Liver (tissue), 9 donors: ENCODE data around the gene MUS81. TPM values are rescaled to one million over a fixed set of nuclear protein-coding genes. Genes with fewer than 3 reads are reported as not detected.
A peak's percentile ranks its signal among the peaks of the same experiment; 100 is the strongest.

ENCODE experiments used
- DNase-seq: peaks from one replicate; pipeline ENCODE4 v3.0.0-alpha.2; 2017; ENCODE audit warnings: low spot score
- H3K27ac ChIP-seq, 2 donors: one replicate each; pipeline ENCODE4 v1.7.0; 2013; ENCODE audit warnings: inconsistent platforms in 2 of 2, low read length in 2 of 2, control low read depth in 1 of 2, low read depth in 1 of 2, mild to moderate bottlenecking in 1 of 2
- H3K27me3 ChIP-seq, 4 donors: one replicate each; pipeline versions ENCODE4 v1.6.1 to v1.7.0; 2013; ENCODE audit warnings: low read length in 3 of 4, inconsistent platforms in 1 of 4, mild to moderate bottlenecking in 1 of 4, moderate library complexity in 1 of 4; ENCODE audit not compliant: control insufficient read depth in 4 of 4, insufficient read depth in 4 of 4
- H3K36me3 ChIP-seq, 4 donors: one replicate each; pipeline versions ENCODE4 v1.6.1 to v1.7.0; 2013; ENCODE audit warnings: low read length in 3 of 4, mild to moderate bottlenecking in 3 of 4, low read depth in 1 of 4, moderate library complexity in 1 of 4; ENCODE audit not compliant: control insufficient read depth in 4 of 4, insufficient read depth in 3 of 4
- H3K4me1 ChIP-seq, 4 donors: one replicate each; pipeline versions ENCODE4 v1.6.1 to v1.7.0; 2013; ENCODE audit warnings: low read length in 3 of 4, mild to moderate bottlenecking in 3 of 4, moderate library complexity in 1 of 4; ENCODE audit not compliant: control insufficient read depth in 4 of 4, insufficient read depth in 4 of 4
- H3K4me3 ChIP-seq, 3 donors: one replicate each; pipeline versions ENCODE4 v1.6.1 to v1.7.0; 2013; ENCODE audit warnings: low read length in 3 of 3, control low read depth in 1 of 3, low read depth in 1 of 3, mild to moderate bottlenecking in 1 of 3
- H3K9ac ChIP-seq, 2 donors: one replicate each; pipeline ENCODE4 v1.7.0; 2013; ENCODE audit warnings: low read length in 2 of 2, mild to moderate bottlenecking in 2 of 2, moderate library complexity in 2 of 2, control low read depth in 1 of 2, low read depth in 1 of 2
- H3K9me3 ChIP-seq, 4 donors: one replicate each; pipeline versions ENCODE4 v1.6.1 to v1.7.0; 2013; ENCODE audit warnings: low read length in 3 of 4; ENCODE audit not compliant: control insufficient read depth in 4 of 4
- EGR1 ChIP-seq, 2 donors: IDR thresholded peaks; 2 replicates each; pipeline ENCODE4 v1.6.1; 2016 to 2018; ENCODE audit warnings: antibody characterized with exemption in 2 of 2, low read depth in 2 of 2
- FOXA1 ChIP-seq: IDR thresholded peaks from 2 replicates; pipeline ENCODE4 v1.6.1; 2016; ENCODE audit warnings: antibody characterized with exemption
- FOXA2 ChIP-seq: IDR thresholded peaks from 2 replicates; pipeline ENCODE4 v1.6.1; 2016; ENCODE audit warnings: antibody characterized with exemption
- GABPA ChIP-seq, 2 donors: IDR thresholded peaks in 1 of 2; conservative IDR thresholded peaks in 1 of 2; 2 replicates each; pipeline ENCODE4 v1.6.1; 2016; ENCODE audit warnings: antibody characterized with exemption in 2 of 2, mild to moderate bottlenecking in 1 of 2, moderate library complexity in 1 of 2
- HNF4A ChIP-seq, 2 donors: conservative IDR thresholded peaks; 2 replicates each; pipeline ENCODE4 v1.6.1; 2016; ENCODE audit warnings: antibody characterized with exemption in 2 of 2, mild to moderate bottlenecking in 2 of 2
- HNF4G ChIP-seq: IDR thresholded peaks from 2 replicates; pipeline ENCODE4 v1.6.1; 2016; ENCODE audit warnings: antibody characterized with exemption
- JUND ChIP-seq, 2 donors: IDR thresholded peaks; 2 replicates each; pipeline ENCODE4 v1.6.1; 2016; ENCODE audit warnings: antibody characterized with exemption in 2 of 2
- NR2F2 ChIP-seq: IDR thresholded peaks from 2 replicates; pipeline ENCODE4 v1.6.1; 2016; ENCODE audit warnings: antibody characterized with exemption
- RAD21 ChIP-seq, 2 donors: IDR thresholded peaks; 2 replicates each; pipeline ENCODE4 v1.6.1; 2016; ENCODE audit warnings: antibody characterized with exemption in 2 of 2, mild to moderate bottlenecking in 2 of 2
- RXRA ChIP-seq, 2 donors: IDR thresholded peaks; 2 replicates each; pipeline ENCODE4 v1.6.1; 2017 to 2018; ENCODE audit warnings: antibody characterized with exemption in 2 of 2, mild to moderate bottlenecking in 1 of 2
- SP1 ChIP-seq: IDR thresholded peaks from 2 replicates; pipeline ENCODE4 v1.6.1; 2018; ENCODE audit warnings: antibody characterized with exemption, mild to moderate bottlenecking
- TAF1 ChIP-seq: conservative IDR thresholded peaks from 2 replicates; pipeline ENCODE4 v1.6.1; 2016; ENCODE audit warnings: antibody characterized with exemption, mild to moderate bottlenecking
- YY1 ChIP-seq: IDR thresholded peaks from 2 replicates; pipeline ENCODE4 v1.6.1; 2016; ENCODE audit warnings: antibody characterized with exemption, mild to moderate bottlenecking
- WGBS: extraction: QIAGEN DNeasy Blood & Tissue Kit; methylation state at CpG from one replicate; pipeline ENCODE4 v1.1.7; 2013; 5-methylcytosine and 5-hydroxymethylcytosine counted together
- polyA plus RNA-seq, 2 donors: library from polyadenylated mRNA; stranded (reverse) in 1 of 2; unstranded in 1 of 2; fragments of 200-250 nt in 1 of 2; fragments of >200 nt in 1 of 2; fragmentation: Nextera tagmentation in 1 of 2; extraction: Ambion mirVana in 1 of 2; gene quantifications; one replicate each; pipeline versions ENCODE4 v1.2.1 to v1.2.3, GENCODE V29; 2013 to 2015
- total RNA-seq, 2 donors: library from RNA; depleted of rRNA; stranded (reverse); fragments of >200 nt; gene quantifications; one replicate each; pipeline ENCODE4 v1.2.3, GENCODE V29; 2014
- TF ChIP-seq, protein P1 (sequence below): fragments of 150-350 bp; IDR thresholded peaks from 2 replicates; pipeline ENCODE4 v1.5.1; 2017; ENCODE audit warnings: improper control_type of control experiment, low read depth, low read length; ENCODE audit not compliant: missing input control
- TF ChIP-seq, protein P2 (sequence below): IDR thresholded peaks from 2 replicates; pipeline ENCODE4 v1.6.1; 2016; ENCODE audit warnings: antibody characterized with exemption
- TF ChIP-seq, protein P3 (sequence below): IDR thresholded peaks from 2 replicates; pipeline ENCODE4 v1.6.1; 2016; ENCODE audit warnings: antibody characterized with exemption
- TF ChIP-seq, protein P4 (sequence below): IDR thresholded peaks from 2 replicates; pipeline ENCODE4 v1.6.1; 2016; ENCODE audit warnings: antibody characterized with exemption, mild to moderate bottlenecking
- TF ChIP-seq, protein P5 (sequence below): IDR thresholded peaks from 2 replicates; pipeline ENCODE4 v1.6.1; 2016; ENCODE audit warnings: antibody characterized with exemption
- donor health status: healthy.
- donor health status: healthy.
- donor health status: healthy.
- donor health status: healthy.
- donor health status: healthy.

The MUS81 gene
- total and polyA plus RNA-seq, 4 donors: 11.0 to 24.7 (median 16.5) TPM

DNA sequence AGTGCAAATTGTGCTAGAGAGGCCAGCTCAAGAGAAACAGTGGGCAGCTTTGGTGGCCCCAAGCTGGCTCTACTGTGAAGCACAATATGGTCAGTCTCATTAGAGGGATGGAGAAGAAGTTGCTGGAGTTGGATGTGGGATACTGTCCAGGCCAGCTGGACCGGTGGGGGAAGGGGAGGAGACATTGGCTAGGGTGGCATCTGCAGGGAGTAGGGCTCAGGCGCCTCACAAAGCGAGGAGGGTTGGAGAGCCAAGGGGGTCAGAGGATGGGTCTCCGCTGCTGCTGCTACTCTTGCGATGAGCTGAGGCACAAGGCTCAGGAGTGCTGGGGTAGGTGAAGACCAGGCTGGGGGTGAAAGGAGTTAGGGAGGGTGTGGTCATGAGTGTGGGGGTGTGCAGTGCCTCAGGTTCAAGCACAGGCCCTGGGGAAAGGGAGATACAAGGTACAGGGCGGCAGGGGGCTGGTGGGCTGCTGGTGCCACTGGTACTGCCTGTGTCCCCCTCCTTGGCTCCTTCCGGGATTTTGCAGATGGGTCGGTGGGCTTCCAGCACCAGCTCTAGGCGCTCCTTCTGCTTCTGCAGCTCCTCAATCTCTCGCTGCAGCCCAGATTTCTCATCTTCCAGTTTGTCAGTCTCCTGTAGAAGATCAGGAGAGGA is 32.6 kb downstream of the MUS81 start:
- Histone ChIP-seq H3K27me3 (no peaks in the 10 kb centered on the region), H3K4me3 (no peak overlapping the region), H3K9me3 (no peaks in the 10 kb centered on the region), H3K27ac (peak overlapping the region in 1 of 2 donors; percentile 83), H3K36me3 (no peaks in the 10 kb centered on the region), H3K9ac (no peak overlapping the region), H3K4me1 (peaks cover 7 to 37% (median 24%) of the 10 kb centered on the region in 4 donors)
- 82% methylated on average over 10 of the region's 10 CpGs for WGBS
- no peak for TF ChIP-seq HNF4A (conservative IDR thresholded peaks at IDR 0.05)
- TF ChIP-seq, protein P1, sequence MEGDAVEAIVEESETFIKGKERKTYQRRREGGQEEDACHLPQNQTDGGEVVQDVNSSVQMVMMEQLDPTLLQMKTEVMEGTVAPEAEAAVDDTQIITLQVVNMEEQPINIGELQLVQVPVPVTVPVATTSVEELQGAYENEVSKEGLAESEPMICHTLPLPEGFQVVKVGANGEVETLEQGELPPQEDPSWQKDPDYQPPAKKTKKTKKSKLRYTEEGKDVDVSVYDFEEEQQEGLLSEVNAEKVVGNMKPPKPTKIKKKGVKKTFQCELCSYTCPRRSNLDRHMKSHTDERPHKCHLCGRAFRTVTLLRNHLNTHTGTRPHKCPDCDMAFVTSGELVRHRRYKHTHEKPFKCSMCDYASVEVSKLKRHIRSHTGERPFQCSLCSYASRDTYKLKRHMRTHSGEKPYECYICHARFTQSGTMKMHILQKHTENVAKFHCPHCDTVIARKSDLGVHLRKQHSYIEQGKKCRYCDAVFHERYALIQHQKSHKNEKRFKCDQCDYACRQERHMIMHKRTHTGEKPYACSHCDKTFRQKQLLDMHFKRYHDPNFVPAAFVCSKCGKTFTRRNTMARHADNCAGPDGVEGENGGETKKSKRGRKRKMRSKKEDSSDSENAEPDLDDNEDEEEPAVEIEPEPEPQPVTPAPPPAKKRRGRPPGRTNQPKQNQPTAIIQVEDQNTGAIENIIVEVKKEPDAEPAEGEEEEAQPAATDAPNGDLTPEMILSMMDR: no peak
- no peak for TF ChIP-seq HNF4G
- TF ChIP-seq FOXA2: no peak
- TF ChIP-seq NR2F2: no peak
- no peak for TF ChIP-seq JUND (IDR thresholded peaks at IDR 0.05)
- no peak for TF ChIP-seq YY1
- TF ChIP-seq RAD21 (IDR thresholded peaks at IDR 0.05): no peak
- TF ChIP-seq, protein P2, sequence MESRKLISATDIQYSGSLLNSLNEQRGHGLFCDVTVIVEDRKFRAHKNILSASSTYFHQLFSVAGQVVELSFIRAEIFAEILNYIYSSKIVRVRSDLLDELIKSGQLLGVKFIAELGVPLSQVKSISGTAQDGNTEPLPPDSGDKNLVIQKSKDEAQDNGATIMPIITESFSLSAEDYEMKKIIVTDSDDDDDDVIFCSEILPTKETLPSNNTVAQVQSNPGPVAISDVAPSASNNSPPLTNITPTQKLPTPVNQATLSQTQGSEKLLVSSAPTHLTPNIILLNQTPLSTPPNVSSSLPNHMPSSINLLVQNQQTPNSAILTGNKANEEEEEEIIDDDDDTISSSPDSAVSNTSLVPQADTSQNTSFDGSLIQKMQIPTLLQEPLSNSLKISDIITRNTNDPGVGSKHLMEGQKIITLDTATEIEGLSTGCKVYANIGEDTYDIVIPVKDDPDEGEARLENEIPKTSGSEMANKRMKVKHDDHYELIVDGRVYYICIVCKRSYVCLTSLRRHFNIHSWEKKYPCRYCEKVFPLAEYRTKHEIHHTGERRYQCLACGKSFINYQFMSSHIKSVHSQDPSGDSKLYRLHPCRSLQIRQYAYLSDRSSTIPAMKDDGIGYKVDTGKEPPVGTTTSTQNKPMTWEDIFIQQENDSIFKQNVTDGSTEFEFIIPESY: no peak
- no peak for DNase-seq

DNA sequence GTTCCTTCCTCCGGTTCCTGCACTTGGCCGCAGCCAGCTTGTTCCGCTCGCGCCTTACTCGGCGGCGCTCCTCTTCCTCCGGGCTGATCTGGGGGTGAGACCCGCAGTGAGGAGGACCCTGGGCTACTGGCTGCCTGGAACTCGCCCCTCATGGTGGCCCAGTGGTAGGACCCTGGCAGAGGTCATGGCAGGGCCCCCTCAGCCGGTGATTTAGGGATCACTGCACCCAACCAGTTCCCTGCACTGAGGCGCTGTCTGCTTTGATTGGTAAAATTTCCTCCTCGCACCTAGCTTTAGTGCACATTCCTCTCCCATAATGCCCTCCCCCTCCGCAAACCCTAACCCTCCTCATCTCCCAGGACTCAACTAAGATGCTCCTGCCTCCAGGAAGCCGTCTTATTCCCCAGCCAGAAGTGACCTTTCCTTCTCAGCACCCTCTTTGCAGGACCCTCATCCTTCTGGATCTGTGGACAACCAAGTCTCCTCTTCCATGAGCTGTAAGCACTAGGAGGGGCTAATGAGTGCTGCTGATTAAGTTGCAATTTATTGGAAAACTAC is 33.9 kb downstream of the MUS81 start:
- Histone ChIP-seq H3K27ac (peak overlapping the region; percentile 79 to 80), H3K27me3 (no peaks in the 10 kb centered on the region), H3K9ac (no peak overlapping the region), H3K4me1 (peaks cover 7 to 26% (median 17%) of the 10 kb centered on the region in 4 donors), H3K4me3 (no peak overlapping the region), H3K36me3 (no peaks in the 10 kb centered on the region), H3K9me3 (no peaks in the 10 kb centered on the region)
- TF ChIP-seq, protein P1: no peak
- TF ChIP-seq, protein P2: no peak
- TF ChIP-seq FOXA1 (no peak), SP1 (no peak), EGR1 (IDR thresholded peaks at IDR 0.05; ENCODE audit: low read depth in 2 of 2) (no peak), NR2F2 (no peak), RAD21 (IDR thresholded peaks at IDR 0.05) (no peak), GABPA (IDR thresholded peaks at IDR 0.05 in 1 of 2, conservative IDR thresholded peaks at IDR 0.05 in 1 of 2) (no peak), JUND (IDR thresholded peaks at IDR 0.05) (no peak), TAF1 (no peak), HNF4G (no peak), RXRA (IDR thresholded peaks at IDR 0.05) (no peak), HNF4A (conservative IDR thresholded peaks at IDR 0.05) (no peak), YY1 (no peak), FOXA2 (no peak)
- TF ChIP-seq, protein P3, sequence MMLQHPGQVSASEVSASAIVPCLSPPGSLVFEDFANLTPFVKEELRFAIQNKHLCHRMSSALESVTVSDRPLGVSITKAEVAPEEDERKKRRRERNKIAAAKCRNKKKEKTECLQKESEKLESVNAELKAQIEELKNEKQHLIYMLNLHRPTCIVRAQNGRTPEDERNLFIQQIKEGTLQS: no peak
- TF ChIP-seq, protein P4, sequence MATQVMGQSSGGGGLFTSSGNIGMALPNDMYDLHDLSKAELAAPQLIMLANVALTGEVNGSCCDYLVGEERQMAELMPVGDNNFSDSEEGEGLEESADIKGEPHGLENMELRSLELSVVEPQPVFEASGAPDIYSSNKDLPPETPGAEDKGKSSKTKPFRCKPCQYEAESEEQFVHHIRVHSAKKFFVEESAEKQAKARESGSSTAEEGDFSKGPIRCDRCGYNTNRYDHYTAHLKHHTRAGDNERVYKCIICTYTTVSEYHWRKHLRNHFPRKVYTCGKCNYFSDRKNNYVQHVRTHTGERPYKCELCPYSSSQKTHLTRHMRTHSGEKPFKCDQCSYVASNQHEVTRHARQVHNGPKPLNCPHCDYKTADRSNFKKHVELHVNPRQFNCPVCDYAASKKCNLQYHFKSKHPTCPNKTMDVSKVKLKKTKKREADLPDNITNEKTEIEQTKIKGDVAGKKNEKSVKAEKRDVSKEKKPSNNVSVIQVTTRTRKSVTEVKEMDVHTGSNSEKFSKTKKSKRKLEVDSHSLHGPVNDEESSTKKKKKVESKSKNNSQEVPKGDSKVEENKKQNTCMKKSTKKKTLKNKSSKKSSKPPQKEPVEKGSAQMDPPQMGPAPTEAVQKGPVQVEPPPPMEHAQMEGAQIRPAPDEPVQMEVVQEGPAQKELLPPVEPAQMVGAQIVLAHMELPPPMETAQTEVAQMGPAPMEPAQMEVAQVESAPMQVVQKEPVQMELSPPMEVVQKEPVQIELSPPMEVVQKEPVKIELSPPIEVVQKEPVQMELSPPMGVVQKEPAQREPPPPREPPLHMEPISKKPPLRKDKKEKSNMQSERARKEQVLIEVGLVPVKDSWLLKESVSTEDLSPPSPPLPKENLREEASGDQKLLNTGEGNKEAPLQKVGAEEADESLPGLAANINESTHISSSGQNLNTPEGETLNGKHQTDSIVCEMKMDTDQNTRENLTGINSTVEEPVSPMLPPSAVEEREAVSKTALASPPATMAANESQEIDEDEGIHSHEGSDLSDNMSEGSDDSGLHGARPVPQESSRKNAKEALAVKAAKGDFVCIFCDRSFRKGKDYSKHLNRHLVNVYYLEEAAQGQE: no peak
- TF ChIP-seq, protein P5, sequence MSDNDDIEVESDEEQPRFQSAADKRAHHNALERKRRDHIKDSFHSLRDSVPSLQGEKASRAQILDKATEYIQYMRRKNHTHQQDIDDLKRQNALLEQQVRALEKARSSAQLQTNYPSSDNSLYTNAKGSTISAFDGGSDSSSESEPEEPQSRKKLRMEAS: no peak
- DNase-seq: no peak
- 75% methylated on average over 16 of the region's 16 CpGs for WGBS
